HG03457 (cell line): ENCODE data around the gene WDR11.

Source experiments
- ATAC-seq: cut with Tn5 transposase; IDR thresholded peaks from one replicate; pipeline ENCODE4 v1.9.1; 2021; ENCODE audit warnings: moderate number of reproducible peaks; ENCODE audit not compliant: unreplicated experiment

WDR11 gene, protein sequence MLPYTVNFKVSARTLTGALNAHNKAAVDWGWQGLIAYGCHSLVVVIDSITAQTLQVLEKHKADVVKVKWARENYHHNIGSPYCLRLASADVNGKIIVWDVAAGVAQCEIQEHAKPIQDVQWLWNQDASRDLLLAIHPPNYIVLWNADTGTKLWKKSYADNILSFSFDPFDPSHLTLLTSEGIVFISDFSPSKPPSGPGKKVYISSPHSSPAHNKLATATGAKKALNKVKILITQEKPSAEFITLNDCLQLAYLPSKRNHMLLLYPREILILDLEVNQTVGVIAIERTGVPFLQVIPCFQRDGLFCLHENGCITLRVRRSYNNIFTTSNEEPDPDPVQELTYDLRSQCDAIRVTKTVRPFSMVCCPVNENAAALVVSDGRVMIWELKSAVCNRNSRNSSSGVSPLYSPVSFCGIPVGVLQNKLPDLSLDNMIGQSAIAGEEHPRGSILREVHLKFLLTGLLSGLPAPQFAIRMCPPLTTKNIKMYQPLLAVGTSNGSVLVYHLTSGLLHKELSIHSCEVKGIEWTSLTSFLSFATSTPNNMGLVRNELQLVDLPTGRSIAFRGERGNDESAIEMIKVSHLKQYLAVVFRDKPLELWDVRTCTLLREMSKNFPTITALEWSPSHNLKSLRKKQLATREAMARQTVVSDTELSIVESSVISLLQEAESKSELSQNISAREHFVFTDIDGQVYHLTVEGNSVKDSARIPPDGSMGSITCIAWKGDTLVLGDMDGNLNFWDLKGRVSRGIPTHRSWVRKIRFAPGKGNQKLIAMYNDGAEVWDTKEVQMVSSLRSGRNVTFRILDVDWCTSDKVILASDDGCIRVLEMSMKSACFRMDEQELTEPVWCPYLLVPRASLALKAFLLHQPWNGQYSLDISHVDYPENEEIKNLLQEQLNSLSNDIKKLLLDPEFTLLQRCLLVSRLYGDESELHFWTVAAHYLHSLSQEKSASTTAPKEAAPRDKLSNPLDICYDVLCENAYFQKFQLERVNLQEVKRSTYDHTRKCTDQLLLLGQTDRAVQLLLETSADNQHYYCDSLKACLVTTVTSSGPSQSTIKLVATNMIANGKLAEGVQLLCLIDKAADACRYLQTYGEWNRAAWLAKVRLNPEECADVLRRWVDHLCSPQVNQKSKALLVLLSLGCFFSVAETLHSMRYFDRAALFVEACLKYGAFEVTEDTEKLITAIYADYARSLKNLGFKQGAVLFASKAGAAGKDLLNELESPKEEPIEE

DNA sequence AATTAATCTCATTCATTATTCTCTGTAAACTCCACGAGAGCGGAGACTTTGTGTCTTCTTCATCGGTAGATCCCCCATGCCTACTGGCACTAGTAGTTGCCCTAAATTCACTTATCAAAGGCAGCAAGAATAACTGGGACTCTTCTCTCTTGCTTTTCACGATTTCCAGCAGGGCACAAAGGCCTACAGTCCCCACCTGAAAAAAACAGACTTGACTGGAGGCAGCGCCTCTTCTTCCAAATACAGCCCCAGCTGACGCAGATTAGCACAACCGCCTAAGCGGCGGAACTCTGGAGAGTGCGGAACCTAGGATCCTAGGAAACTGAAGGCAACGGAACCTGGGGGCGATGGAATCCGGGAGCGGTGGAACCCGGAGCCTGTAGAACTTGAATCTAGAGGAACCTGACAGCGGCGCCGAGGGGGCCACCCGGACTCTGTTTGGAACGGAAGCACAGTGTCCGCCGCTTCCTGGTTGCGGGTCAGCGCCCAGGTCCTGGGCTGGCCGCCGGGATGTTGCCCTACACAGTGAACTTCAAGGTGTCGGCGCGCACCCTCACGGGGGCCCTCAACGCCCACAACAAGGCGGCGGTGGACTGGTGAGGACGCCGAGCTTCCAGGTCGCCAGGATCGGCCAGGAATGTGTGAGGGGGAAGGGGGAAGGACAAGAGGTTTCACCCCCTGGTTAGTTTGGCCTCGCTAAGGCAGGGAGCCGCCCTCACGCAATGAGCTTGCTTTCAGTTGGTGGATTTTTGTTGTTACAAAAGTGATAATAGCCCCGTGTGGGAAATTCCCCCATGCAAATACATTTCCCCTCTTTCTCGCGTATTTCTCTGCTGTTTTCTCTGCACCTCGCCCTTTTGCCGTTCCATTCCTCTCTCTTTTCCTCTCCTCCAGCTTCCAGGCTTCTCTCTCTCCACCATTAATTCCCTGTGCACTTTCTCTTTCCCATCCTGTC lies at the start of gene WDR11:
TSS of gene WDR11 (plus strand) at position 452 of the 955 bp plus-strand sequence. CDS start at position 511, 59 bp downstream.
- ATAC-seq, result peak; percentile 90

GRCh38 chr10:120802935-120803334 lies 48.2 kb upstream of the WDR11 start:
- ATAC-seq, result no peak

GRCh38 chr10:120803972-120804371 lies 47.2 kb upstream of the WDR11 start:
- no peak for ATAC-seq

- ATAC-seq, result no peak
These were observed 45.9 kb upstream of the WDR11 start for GRCh38 chr10:120805014-120805812.

GRCh38 chr10:120806081-120806480 lies 45.1 kb upstream of the WDR11 start:
- no peak for ATAC-seq

- ATAC-seq, result no peak
These were observed 40.9 kb upstream of the WDR11 start for GRCh38 chr10:120810298-120810697.

GRCh38 chr10:120813085-120813484 lies 38.1 kb upstream of the WDR11 start:
- ATAC-seq, result no peak

DNA sequence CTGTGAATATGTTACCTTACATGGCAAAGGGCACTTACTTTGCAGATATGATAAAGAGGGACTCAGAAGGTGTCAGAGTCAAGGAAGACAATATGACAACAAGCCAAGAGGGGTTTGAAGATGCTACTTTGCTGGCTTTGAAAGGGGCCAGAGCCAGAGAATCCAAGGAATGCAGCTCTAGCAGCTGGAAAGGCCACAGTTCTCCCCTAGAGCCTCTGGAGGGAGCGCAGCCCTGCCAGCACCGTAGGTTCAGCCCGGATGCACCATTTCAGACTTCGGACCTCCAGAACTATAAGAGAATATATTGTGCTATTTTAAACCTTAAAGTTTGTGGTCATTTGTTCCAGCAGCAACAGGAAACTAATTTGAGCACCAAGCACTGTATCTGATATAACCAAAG lies 32.9 kb upstream of the WDR11 start:
- no peak for ATAC-seq

DNA sequence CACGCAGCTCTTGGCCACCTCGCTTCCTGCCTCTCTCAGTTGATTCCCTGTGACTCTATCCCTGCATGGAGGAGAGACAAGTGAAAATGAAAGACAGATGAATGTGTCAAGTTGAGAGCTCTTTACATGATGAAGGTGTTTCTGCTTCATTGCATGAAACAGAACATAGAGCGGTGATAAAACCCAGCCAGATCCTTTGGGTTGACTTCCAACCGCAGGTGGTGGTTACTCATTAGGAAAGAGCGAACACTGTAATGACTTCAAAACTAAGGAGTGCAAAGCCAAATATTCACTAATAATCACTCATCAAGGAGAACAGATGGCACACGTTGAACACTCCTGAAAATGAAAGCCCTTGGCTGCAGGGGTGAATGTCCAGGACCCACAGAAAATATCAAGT lies 31.8 kb upstream of the WDR11 start:
- ATAC-seq, result no peak

GRCh38 chr10:120823266-120823665 lies 27.9 kb upstream of the WDR11 start:
- no peak for ATAC-seq

- ATAC-seq, result no peak
These were observed 26.3 kb upstream of the WDR11 start for GRCh38 chr10:120824881-120825309.

- no peak for ATAC-seq
These were observed 25.0 kb upstream of the WDR11 start for GRCh38 chr10:120825878-120826769.

DNA sequence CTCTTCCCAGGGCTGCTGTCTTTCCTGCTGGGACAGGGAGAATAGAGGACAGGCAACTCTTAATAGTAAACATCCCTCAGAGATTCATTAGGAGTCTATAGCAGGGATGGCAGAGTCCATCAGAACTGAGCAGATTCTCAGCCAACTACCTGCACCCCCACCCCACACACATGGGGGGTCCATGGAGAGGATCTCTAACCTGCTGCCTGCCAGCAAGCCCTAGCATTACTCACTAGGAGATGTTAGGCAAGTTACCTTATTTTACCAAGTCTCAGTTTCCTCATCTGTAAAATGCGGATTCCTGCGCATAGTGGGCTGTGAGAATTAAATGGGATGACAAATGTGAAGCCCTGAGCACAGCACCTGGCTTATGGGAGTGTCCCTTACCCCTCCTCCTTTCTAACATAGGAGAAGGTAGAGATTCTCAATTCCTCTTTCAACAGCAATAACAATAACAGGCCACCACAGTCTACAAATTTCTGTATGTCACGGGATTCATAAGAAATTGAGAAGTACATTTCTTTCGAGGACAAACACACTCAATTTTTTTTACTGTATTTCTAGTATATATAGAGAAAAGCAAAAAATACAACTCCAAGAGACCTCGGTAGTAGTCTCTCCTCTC lies 23.8 kb upstream of the WDR11 start:
- no peak for ATAC-seq

DNA sequence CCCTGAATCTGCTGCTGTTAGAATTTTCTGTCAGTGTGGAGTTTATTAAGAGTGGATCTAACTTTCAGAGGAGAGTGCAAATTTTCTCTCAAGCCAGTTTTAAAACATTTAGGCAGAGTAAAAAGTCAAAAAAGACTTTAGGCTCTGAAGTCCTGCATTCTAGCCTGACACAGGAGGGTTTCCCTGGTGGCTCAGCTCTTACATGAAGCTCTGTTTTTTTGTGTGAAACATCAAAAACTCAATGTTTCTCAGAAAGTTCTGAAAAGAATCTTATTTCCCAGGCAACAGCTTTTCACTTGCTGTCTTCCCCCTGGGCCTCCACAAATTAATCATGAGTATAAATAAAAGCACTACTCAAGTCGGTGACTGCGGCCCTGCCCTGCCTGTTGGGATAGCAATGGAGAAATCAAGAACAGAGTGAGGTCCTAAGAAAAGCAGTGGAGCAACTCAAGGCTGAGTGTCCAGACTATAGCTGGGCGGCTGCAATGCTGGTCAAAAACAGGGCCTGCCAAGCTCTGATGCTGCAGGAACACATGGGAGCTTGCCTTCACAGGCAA lies 22.3 kb upstream of the WDR11 start:
- no peak for ATAC-seq

- no peak for ATAC-seq
These were observed 19.1 kb upstream of the WDR11 start for GRCh38 chr10:120832106-120832505.

DNA sequence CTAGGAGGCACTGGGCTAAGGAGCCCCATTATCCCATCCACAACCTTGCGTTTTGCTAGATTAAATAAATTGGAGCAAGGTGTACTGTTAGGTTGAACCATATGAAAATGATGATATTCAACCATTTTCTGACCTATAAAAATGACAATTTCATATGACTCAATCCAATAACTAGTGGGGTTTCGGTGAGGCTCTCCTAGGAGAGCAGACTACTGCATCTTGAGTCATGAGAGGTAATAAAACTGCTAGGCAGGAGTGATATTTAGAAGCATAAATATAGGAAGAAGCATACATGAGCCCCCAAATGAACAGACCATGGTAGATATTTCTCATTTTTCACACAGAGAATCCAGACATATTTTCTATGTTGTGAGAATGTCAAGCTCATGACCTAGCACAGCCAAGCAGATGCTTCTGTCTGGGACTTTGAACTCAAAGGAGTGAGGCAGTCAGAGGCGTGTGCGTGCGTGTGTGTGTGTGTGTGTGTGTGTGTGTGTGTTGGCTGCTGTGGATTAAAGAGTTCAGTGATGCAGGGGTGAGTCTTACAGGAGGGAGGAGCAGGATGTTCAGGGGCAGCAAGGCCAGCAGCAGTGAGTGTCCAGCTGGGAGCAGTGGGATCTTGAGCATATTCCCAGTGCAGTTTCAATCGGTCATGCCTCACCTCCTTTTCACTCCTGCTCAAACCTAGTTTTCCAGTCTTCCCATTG lies 17.8 kb upstream of the WDR11 start:
- ATAC-seq, result no peak

DNA sequence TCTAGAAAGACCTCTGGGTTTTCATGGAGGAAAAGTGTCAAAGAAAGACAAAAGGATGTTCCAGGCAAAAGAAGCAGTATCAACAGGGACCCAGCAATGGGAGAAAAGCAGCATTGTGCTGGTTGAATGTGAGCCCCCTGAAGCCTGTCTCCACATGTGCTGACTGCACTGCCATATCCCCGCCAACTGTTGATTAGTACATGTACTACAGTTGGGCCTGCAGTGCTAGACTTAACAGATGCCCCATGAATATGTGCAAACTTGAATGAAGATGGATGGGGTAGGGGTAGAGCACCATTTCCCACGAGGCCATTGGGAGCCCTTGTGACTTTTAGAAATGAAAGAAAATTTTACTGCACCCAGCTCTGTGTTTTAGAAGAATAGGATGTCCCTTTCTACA lies 15.6 kb upstream of the WDR11 start:
- no peak for ATAC-seq
